SK-N-SH (cell line): Measurements from ENCODE around the gene SEL1L2. TPM values are rescaled to one million over a fixed set of nuclear protein-coding genes. Genes with fewer than 3 reads are reported as not detected.

Experiments used
- CTCF ChIA-PET: fragments of 300-600, 350-600 bp; formaldehyde crosslinking; extraction: SDS; loops from one replicate; lab custom pipeline; 2021; lab: Yijun Ruan, JAX
- POLR2A ChIA-PET: fragments of 350-600 bp; sonication (Branson Sonifier 250); formaldehyde crosslinking; extraction: SDS; loops from one replicate; lab custom pipeline; 2020; ENCODE audit warnings: antibody characterized with exemption, inconsistent platforms; lab: Yijun Ruan, JAX
- DNase-seq: peaks from one replicate; pipeline ENCODE4 v3.0.0; 2012
- H2AFZ ChIP-seq: fragments of 200-600 bp; sonication (generic); 2 replicates; pipeline ENCODE4 v1.8.1; 2016; ENCODE audit warnings: antibody characterized with exemption, mild to moderate bottlenecking, low read depth
- H3F3A ChIP-seq: fragments of 200-600 bp; sonication (generic); replicated peaks from 2 replicates; pipeline ENCODE3; 2016; ENCODE audit warnings: antibody characterized with exemption, mild to moderate bottlenecking; ENCODE audit not compliant: insufficient read depth
- H3K27ac ChIP-seq, 2 experiments: fragments of 200-500 bp in 1 of 2; fragments of 200-600 bp in 1 of 2; sonication (Bioruptor generic) in 1 of 2; sonication (generic), shearing (Covaris generic) in 1 of 2; 2 replicates each; pipeline versions ENCODE4 v1.5.1 to v1.6.1; 2014 to 2016; ENCODE audit warnings: low read depth in 2 of 2, inconsistent platforms in 1 of 2, low read length in 1 of 2, mild to moderate bottlenecking in 1 of 2, mixed read lengths in 1 of 2
- H3K27me3 ChIP-seq: fragments of 200-600 bp; sonication (generic), shearing (Covaris generic); 2 replicates; pipeline ENCODE4 v1.6.1; 2016; ENCODE audit warnings: mixed run types; ENCODE audit not compliant: insufficient read depth
- H3K36me3 ChIP-seq, 2 experiments: fragments of 200-500 bp in 1 of 2; fragments of 200-600 bp in 1 of 2; sonication (Bioruptor generic) in 1 of 2; sonication (generic) in 1 of 2; replicated peaks in 1 of 2; 2 replicates each; pipeline versions ENCODE3 to v1.5.1; 2014 to 2016; ENCODE audit warnings: low read length in 1 of 2, mild to moderate bottlenecking in 1 of 2; ENCODE audit not compliant: insufficient read depth in 2 of 2, control insufficient read depth in 1 of 2
- H3K4me1 ChIP-seq, 2 experiments: fragments of 200-500 bp in 1 of 2; fragments of 200-600 bp in 1 of 2; sonication (Bioruptor generic) in 1 of 2; sonication (generic), shearing (Covaris generic) in 1 of 2; 2 replicates each; pipeline versions ENCODE4 v1.5.1 to v1.6.1; 2014 to 2016; ENCODE audit warnings: low read depth in 1 of 2, low read length in 1 of 2, mixed run types in 1 of 2; ENCODE audit not compliant: insufficient read depth in 2 of 2, control insufficient read depth in 1 of 2
- H3K4me2 ChIP-seq: fragments of 200-600 bp; sonication (generic), shearing (Covaris generic); 2 replicates; pipeline ENCODE4 v1.6.1; 2017; ENCODE audit warnings: mixed run types
- H3K4me3 ChIP-seq, 2 experiments: fragments of 200-500 bp in 1 of 2; fragments of 200-600 bp in 1 of 2; sonication (Bioruptor generic) in 1 of 2; sonication (generic), shearing (Covaris generic) in 1 of 2; 2 replicates each; pipeline versions ENCODE4 v1.5.1 to v1.8.1; 2014 to 2016; ENCODE audit warnings: low read depth in 2 of 2, inconsistent platforms in 1 of 2, low read length in 1 of 2, mild to moderate bottlenecking in 1 of 2, mixed read lengths in 1 of 2, moderate library complexity in 1 of 2
- H3K79me2 ChIP-seq: fragments of 200-600 bp; sonication (generic); 2 replicates; pipeline ENCODE4 v1.8.1; 2017; ENCODE audit warnings: mild to moderate bottlenecking; ENCODE audit not compliant: insufficient read depth
- H3K9ac ChIP-seq: fragments of 200-600 bp; sonication (generic); 2 replicates; pipeline ENCODE4 v1.6.1; 2017; ENCODE audit warnings: mixed run types
- H3K9me2 ChIP-seq: fragments of 200-600 bp; sonication (generic); 2 replicates; pipeline ENCODE4 v1.6.1; 2017; ENCODE audit warnings: mixed run types
- H3K9me3 ChIP-seq: fragments of 200-600 bp; sonication (generic); 2 replicates; pipeline ENCODE4 v1.6.1; 2017; ENCODE audit warnings: mixed run types, mild to moderate bottlenecking, moderate library complexity
- H4K20me1 ChIP-seq: fragments of 200-600 bp; sonication (generic); 2 replicates; pipeline ENCODE4 v1.6.1; 2017; ENCODE audit warnings: mild to moderate bottlenecking, mixed run types; ENCODE audit not compliant: insufficient read depth
- CTCF ChIP-seq: fragments of 200-600 bp; sonication (generic); IDR thresholded peaks from 2 replicates; pipeline ENCODE4 v1.6.1; 2017; ENCODE audit warnings: antibody characterized with exemption, mild to moderate bottlenecking, moderate library complexity
- EP300 ChIP-seq, 2 experiments: IDR thresholded peaks; 2 replicates each; pipeline versions ENCODE4 v1.4.0 to v1.6.1; 2012; ENCODE audit warnings: borderline replicate concordance in 1 of 2, low read depth in 1 of 2, low read length in 1 of 2
- FOXM1 ChIP-seq: IDR thresholded peaks from 2 replicates; pipeline ENCODE4 v1.4.0; 2012; ENCODE audit warnings: low read depth, mild to moderate bottlenecking
- GATA2 ChIP-seq: sonication (generic); formaldehyde crosslinking; IDR thresholded peaks from 2 replicates; pipeline ENCODE4 v1.5.0; 2020; ENCODE audit warnings: mild to moderate bottlenecking, missing genetic modification reagents
- MAX ChIP-seq: IDR thresholded peaks from 2 replicates; pipeline ENCODE4 v1.4.0; 2012; ENCODE audit warnings: low read depth
- MEF2A ChIP-seq: IDR thresholded peaks from 2 replicates; pipeline ENCODE4 v1.4.0; 2012; ENCODE audit warnings: low read depth, borderline replicate concordance
- NRF1 ChIP-seq: IDR thresholded peaks from 2 replicates; pipeline ENCODE4 v1.6.1; 2012; ENCODE audit warnings: low read depth, mild to moderate bottlenecking, low read length
- PBX3 ChIP-seq: IDR thresholded peaks from 2 replicates; pipeline ENCODE4; 2012
- RAD21 ChIP-seq: IDR thresholded peaks from 2 replicates; pipeline ENCODE4 v1.6.1; 2012; ENCODE audit warnings: mild to moderate bottlenecking, low read length
- RFX5 ChIP-seq: IDR thresholded peaks from 2 replicates; pipeline ENCODE4 v1.6.1; 2012; ENCODE audit warnings: mild to moderate bottlenecking, improper control_type of control experiment, low read length
- SMC3 ChIP-seq: IDR thresholded peaks from 2 replicates; pipeline ENCODE4 v1.6.1; 2012; ENCODE audit warnings: low read depth, low read length, improper control_type of control experiment
- TEAD4 ChIP-seq: IDR thresholded peaks from 2 replicates; pipeline ENCODE4 v1.4.0; 2012; ENCODE audit warnings: mild to moderate bottlenecking, borderline replicate concordance; ENCODE audit not compliant: insufficient read depth
- YY1 ChIP-seq: IDR thresholded peaks from 2 replicates; pipeline ENCODE4 v1.4.0; 2012; ENCODE audit warnings: low read depth, mild to moderate bottlenecking
- ZBTB33 ChIP-seq: IDR thresholded peaks from 2 replicates; pipeline ENCODE4 v1.4.0; 2012; ENCODE audit warnings: low read depth, borderline replicate concordance
- WGBS: methylation state at CpG from one replicate; pipeline ENCODE4 v1.1.6; 2017; ENCODE audit warnings: low lambda C conversion rate; 5-methylcytosine and 5-hydroxymethylcytosine counted together
- polyA plus RNA-seq, 3 experiments: library from polyadenylated mRNA; depleted of rRNA; stranded (reverse); fragments of >200 nt; gene quantifications; 2 replicates each; pipeline ENCODE4 v1.2.3, GENCODE V29; 2012

SEL1L2 gene
- polyA plus RNA-seq, 1 of the 3 experiments (the other 2 are of a cell fraction) = not detected

- Histone ChIP-seq H3K9ac (no peak overlapping the region), H3K27ac (no peak overlapping the region), H3K36me3 (no peaks in the 10 kb centered on the region), H3K9me3 (no peaks in the 10 kb centered on the region), H3K4me3 (no peak overlapping the region), H4K20me1 (no peaks in the 10 kb centered on the region), H3K79me2 (no peaks in the 10 kb centered on the region; the same call in 1 of the 2 replicates), H3K9me2 (no peaks in the 10 kb centered on the region), H2AFZ (no peak overlapping the region), H3K4me1 (no peaks in the 10 kb centered on the region), H3K4me2 (no peak overlapping the region), H3K27me3 (no peaks in the 10 kb centered on the region), H3F3A (peaks cover 4% of the 10 kb centered on the region)
- 48% methylated on average over 4 of the region's 4 CpGs for whole genome bisulfite sequencing
- ChIA-PET CTCF (no interaction called here), POLR2A (no interaction called here)
- no peak for DNase-seq
- TF ChIP-seq MAX (no peak), GATA2 (CRISPR knock-in tag) (no peak), NRF1 (no peak), YY1 (no peak), EP300 (IDR thresholded peaks at IDR 0.05; ENCODE audit: borderline replicate concordance in 1 of 2, low read depth in 1 of 2, low read length in 1 of 2) (no peak), TEAD4 (no peak), SMC3 (no peak), MEF2A (no peak), ZBTB33 (no peak), CTCF (no peak), FOXM1 (no peak), RAD21 (no peak), RFX5 (no peak), PBX3 (no peak)
Measured at GRCh38 chr20:13930281-13930680, 60.1 kb downstream of the SEL1L2 start.
